Caco-2 (cell line): Measurements from ENCODE around the gene PLIN5. TPM values are rescaled to one million over a fixed set of nuclear protein-coding genes. Genes with fewer than 3 reads are reported as not detected.
"Not testable (repeated sequence)": the region's sequence is repeated elsewhere in the genome, so short reads cannot be mapped to it uniquely, and the experiment has no call there.

ENCODE experiments used
- BruUV-seq: library from RNA; stranded (reverse); fragments of 400-500 nt; replicated peaks from 2 replicates; lab custom pipeline; 2021; lab: Mats Ljungman, UMichigan
- CTCF ChIA-PET: fragments of 300-600 bp; sonication (Branson Sonifier 250); formaldehyde crosslinking; loops from one replicate; lab custom pipeline; 2022; ENCODE audit warnings: antibody characterized with exemption; lab: Charles Lee
- POLR2A ChIA-PET: fragments of 300-600 bp; sonication (Branson Sonifier 250); formaldehyde crosslinking; loops from one replicate; lab custom pipeline; 2022; ENCODE audit warnings: antibody characterized with exemption; lab: Charles Lee
- DNase-seq, 2 experiments: peaks; one replicate each; pipeline versions ENCODE4 v3.0.0 to v3.0.0-alpha.2; 2020 to 2022
- H3K27me3 ChIP-seq: replicated peaks from 2 replicates; pipeline ENCODE4 v1.6.0; 2011; ENCODE audit warnings: low read length; ENCODE audit not compliant: control insufficient read depth, insufficient read depth
- H3K36me3 ChIP-seq: 2 replicates; pipeline ENCODE4 v1.5.1; 2011; ENCODE audit warnings: low read length; ENCODE audit not compliant: control insufficient read depth, insufficient read depth
- H3K4me1 ChIP-seq: fragments of 250-450 bp; sonication (Bioruptor Pico); 2 replicates; pipeline ENCODE4 v1.5.1; 2020; ENCODE audit warnings: mild to moderate bottlenecking
- H3K4me3 ChIP-seq: 2 replicates; pipeline ENCODE4 v1.5.1; 2011; ENCODE audit warnings: low read depth, mild to moderate bottlenecking, control low read depth, low read length
- H3K9me3 ChIP-seq: fragments of 250-450 bp; sonication (Bioruptor Pico); 2 replicates; pipeline ENCODE4 v1.5.1; 2020; ENCODE audit warnings: mild to moderate bottlenecking, moderate library complexity
- H3K27ac Mint-ChIP-seq: one replicate; pipeline ENCODE4 v1.8.0; 2022; ENCODE audit warnings: mixed read lengths; ENCODE audit not compliant: unreplicated experiment
- H3K27me3 Mint-ChIP-seq: one replicate; pipeline ENCODE4 v1.8.0; 2022; ENCODE audit warnings: mixed read lengths; ENCODE audit not compliant: insufficient read depth, unreplicated experiment
- H3K36me3 Mint-ChIP-seq: one replicate; pipeline ENCODE4 v1.8.0; 2022; ENCODE audit warnings: mild to moderate bottlenecking, mixed read lengths; ENCODE audit not compliant: insufficient read depth, unreplicated experiment
- H3K4me1 Mint-ChIP-seq: one replicate; pipeline ENCODE4 v1.8.0; 2022; ENCODE audit warnings: low read depth, mixed read lengths; ENCODE audit not compliant: unreplicated experiment
- H3K4me3 Mint-ChIP-seq: one replicate; pipeline ENCODE4 v1.8.0; 2022; ENCODE audit warnings: mild to moderate bottlenecking, moderate library complexity, mixed read lengths; ENCODE audit not compliant: unreplicated experiment
- H3K9me3 Mint-ChIP-seq: one replicate; pipeline ENCODE4 v1.8.0; 2022; ENCODE audit warnings: mixed read lengths; ENCODE audit not compliant: unreplicated experiment
- CTCF ChIP-seq, 2 experiments: fragments of 200-600 bp in 1 of 2; IDR thresholded peaks; 1 replicate in 1 of 2; 2 replicates in 1 of 2; pipeline versions ENCODE4 v1.5.1 to v1.8.0; 2011 to 2022; ENCODE audit warnings: antibody characterized with exemption in 1 of 2, control low read depth in 1 of 2, inconsistent platforms in 1 of 2, low read depth in 1 of 2, low read length in 1 of 2, mild to moderate bottlenecking in 1 of 2, moderate library complexity in 1 of 2; ENCODE audit not compliant: insufficient read depth in 1 of 2, severe bottlenecking in 1 of 2, unreplicated experiment in 1 of 2
- intact Hi-C: fragments of 100-400 bp; cut with micrococcal nuclease; formaldehyde crosslinking; loops from one replicate; pipeline ENCODE4 v1.10.0; 2022; ENCODE audit not compliant: unreplicated experiment
- total RNA-seq: library from RNA; stranded (reverse); gene quantifications from 2 replicates; pipeline ENCODE4 v1.2.3, GENCODE V29; 2022

The PLIN5 gene
- total RNA-seq, 1 experiment from 2014 or later, result 0.73 TPM

GRCh38 chr19:4542896-4543841, 8.1 kb upstream of the PLIN5 start:
- Histone ChIP-seq H3K36me3 (no peaks in the 10 kb centered on the region), H3K4me3 (no peak overlapping the region), H3K4me1 (peaks cover 6% of the 10 kb centered on the region; the same call in 1 of the 2 replicates), H3K27me3 (no peaks in the 10 kb centered on the region), H3K9me3 (no peaks in the 10 kb centered on the region)
- no peak for DNase-seq
- CTCF ChIA-PET, result no interaction called here
- no peaks in the 10 kb centered on the region for H3K27me3 Mint-ChIP-seq
- no peak for TF ChIP-seq CTCF (IDR thresholded peaks at IDR 0.05; ENCODE audit: insufficient read depth in 1 of 2, low read depth in 1 of 2, low read length in 1 of 2, severe bottlenecking in 1 of 2, unreplicated experiment in 1 of 2)
- POLR2A ChIA-PET, result no interaction called here
- intact Hi-C loops, result no loop called here
- no peaks in the 10 kb centered on the region for H3K4me1 Mint-ChIP-seq
- no TSS peak for BruUV-seq
- H3K4me3 Mint-ChIP-seq, result no peak overlapping the region
- H3K27ac Mint-ChIP-seq, result no peak overlapping the region
- no peaks in the 10 kb centered on the region for H3K9me3 Mint-ChIP-seq
- H3K36me3 Mint-ChIP-seq, result no peaks in the 10 kb centered on the region

- intact Hi-C loops, POLR2A ChIA-PET, H3K4me1 Mint-ChIP-seq, H3K9me3 ChIP-seq, H3K27me3 ChIP-seq, H3K27me3 Mint-ChIP-seq, H3K27ac Mint-ChIP-seq, H3K4me3 ChIP-seq, H3K4me1 ChIP-seq, H3K36me3 Mint-ChIP-seq, DNase-seq, H3K9me3 Mint-ChIP-seq, H3K4me3 Mint-ChIP-seq, H3K36me3 ChIP-seq, BruUV-seq, CTCF ChIA-PET: not testable (repeated sequence)
Measured at GRCh38 chr19:4541806-4542145, 6.8 kb upstream of the PLIN5 start.

GRCh38 chr19:4541114-4541805, 6.2 kb upstream of the PLIN5 start:
- no peaks in the 10 kb centered on the region for H3K36me3 ChIP-seq
- H3K27ac Mint-ChIP-seq, result no peak overlapping the region
- POLR2A ChIA-PET, result no interaction called here

More at GRCh38 chr19:4541114-4541805, 6.2 kb upstream of the PLIN5 start:
- Mint-ChIP-seq H3K27me3 (no peaks in the 10 kb centered on the region), H3K36me3 (no peaks in the 10 kb centered on the region), H3K4me3 (no peak overlapping the region), H3K9me3 (no peaks in the 10 kb centered on the region), H3K4me1 (no peaks in the 10 kb centered on the region)
- Histone ChIP-seq H3K4me1 (peaks cover 6% of the 10 kb centered on the region; the same call in 1 of the 2 replicates), H3K4me3 (no peak overlapping the region), H3K27me3 (no peaks in the 10 kb centered on the region), H3K9me3 (no peaks in the 10 kb centered on the region)
- TF ChIP-seq CTCF (IDR thresholded peaks at IDR 0.05; ENCODE audit: insufficient read depth in 1 of 2, low read depth in 1 of 2, low read length in 1 of 2, severe bottlenecking in 1 of 2, unreplicated experiment in 1 of 2), result no peak
- intact Hi-C loops, result no loop called here
- BruUV-seq, result no TSS peak
- DNase-seq, result no peak
- CTCF ChIA-PET, result interaction anchor here (0.7 kb wide), 1 partner anchor 165 kb away, joined by 3 read pairs; no protein-coding TSS in a partner anchor
